ENCODE results near the gene ITGA2B. TPM values are rescaled to one million over a fixed set of nuclear protein-coding genes. Genes with fewer than 3 reads are reported as not detected.

Gene ITGA2B
- total and polyA plus RNA-seq, 2 of the 13 experiments (the other 11 are each of a cell fraction or from before 2014, with no cell fraction given), result 0.38 to 1.1 TPM

DNA sequence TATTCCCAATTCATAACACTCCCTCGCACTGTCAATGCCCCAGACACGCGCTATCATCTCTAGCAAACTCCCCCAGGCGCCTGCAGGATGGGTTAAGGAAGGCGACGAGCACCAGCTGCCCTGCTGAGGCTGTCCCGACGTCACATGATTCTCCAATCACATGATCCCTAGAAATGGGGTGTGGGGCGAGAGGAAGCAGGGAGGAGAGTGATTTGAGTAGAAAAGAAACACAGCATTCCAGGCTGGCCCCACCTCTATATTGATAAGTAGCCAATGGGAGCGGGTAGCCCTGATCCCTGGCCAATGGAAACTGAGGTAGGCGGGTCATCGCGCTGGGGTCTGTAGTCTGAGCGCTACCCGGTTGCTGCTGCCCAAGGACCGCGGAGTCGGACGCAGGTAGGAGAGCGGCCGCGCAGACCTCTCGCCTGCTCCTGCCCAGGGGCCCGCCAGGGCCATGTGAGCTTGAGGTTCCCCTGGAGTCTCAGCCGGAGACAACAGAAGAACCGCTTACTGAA, 44.5 kb downstream of the ITGA2B start, which contains the start of gene GRN (continued):
- TF ChIP-seq, protein P1, sequence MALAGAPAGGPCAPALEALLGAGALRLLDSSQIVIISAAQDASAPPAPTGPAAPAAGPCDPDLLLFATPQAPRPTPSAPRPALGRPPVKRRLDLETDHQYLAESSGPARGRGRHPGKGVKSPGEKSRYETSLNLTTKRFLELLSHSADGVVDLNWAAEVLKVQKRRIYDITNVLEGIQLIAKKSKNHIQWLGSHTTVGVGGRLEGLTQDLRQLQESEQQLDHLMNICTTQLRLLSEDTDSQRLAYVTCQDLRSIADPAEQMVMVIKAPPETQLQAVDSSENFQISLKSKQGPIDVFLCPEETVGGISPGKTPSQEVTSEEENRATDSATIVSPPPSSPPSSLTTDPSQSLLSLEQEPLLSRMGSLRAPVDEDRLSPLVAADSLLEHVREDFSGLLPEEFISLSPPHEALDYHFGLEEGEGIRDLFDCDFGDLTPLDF (CRISPR knock-in tag; IDR thresholded peaks at IDR 0.05), result 0 out of 2 replicates have a peak, but pooled peaks have one; percentile 66
- peak; percentile 78 for TF ChIP-seq ZGPAT (CRISPR knock-in tag; IDR thresholded peaks at IDR 0.05)
- TF ChIP-seq ZNF232 (CRISPR knock-in tag; IDR thresholded peaks at IDR 0.05; ENCODE audit: borderline replicate concordance), result no peak
- TF ChIP-seq ARNTL (CRISPR knock-in tag; IDR thresholded peaks at IDR 0.05), result no peak
- peak; percentile 40; the same call in 1 of the 2 replicates for TF ChIP-seq CEBPG (CRISPR knock-in tag; IDR thresholded peaks at IDR 0.05)
- 0 out of 2 replicates have a peak, but pooled peaks have one; percentile 14 for TF ChIP-seq ZBTB21 (CRISPR knock-in tag; IDR thresholded peaks at IDR 0.05)
- no peak for TF ChIP-seq TEAD2 (CRISPR knock-in tag; IDR thresholded peaks at IDR 0.05)
- TF ChIP-seq KLF16 (CRISPR knock-in tag; IDR thresholded peaks at IDR 0.05), result peak in 1 of 2 experiments; percentile 91; a peak in 2 of 4 replicates
- TF ChIP-seq RARA (CRISPR knock-in tag; IDR thresholded peaks at IDR 0.05), result peak; percentile 37; the same call in 1 of the 2 replicates
- 0 out of 2 replicates have a peak, but pooled peaks have one; percentile 10 for TF ChIP-seq ZNF589 (CRISPR knock-in tag; conservative IDR thresholded peaks at IDR 0.05)
- no peak for TF ChIP-seq ZNF367 (CRISPR knock-in tag; IDR thresholded peaks at IDR 0.05; ENCODE audit: borderline replicate concordance)
- peak; percentile 98 for TF ChIP-seq TFE3 (CRISPR knock-in tag; IDR thresholded peaks at IDR 0.05)
- no peak; the same call in 1 of the 2 replicates for TF ChIP-seq ZZZ3 (CRISPR knock-in tag; IDR thresholded peaks at IDR 0.05; ENCODE audit: borderline replicate concordance)
- TF ChIP-seq TARDBP (CRISPR knock-in tag; IDR thresholded peaks at IDR 0.05), result peak; percentile 63; the same call in 1 of the 2 replicates
- TF ChIP-seq DNMT1 (CRISPR knock-in tag; IDR thresholded peaks at IDR 0.05), result no peak
- TF ChIP-seq ZNF761 (CRISPR knock-in tag; conservative IDR thresholded peaks at IDR 0.05), result no peak
- no peak for TF ChIP-seq DNMT3B (CRISPR knock-in tag; conservative IDR thresholded peaks at IDR 0.05)
- TF ChIP-seq MYPOP (CRISPR knock-in tag; IDR thresholded peaks at IDR 0.05), result peak; percentile 85; the same call in 1 of the 2 replicates
- TF ChIP-seq TCF7L2 (IDR thresholded peaks at IDR 0.05; ENCODE audit: low read depth, low read length), result no peak
- TF ChIP-seq ZNF768 (CRISPR knock-in tag; IDR thresholded peaks at IDR 0.05), result peak; percentile 72
- peak; percentile 98; the same call in 1 of the 2 replicates for TF ChIP-seq FOXK1 (CRISPR knock-in tag; IDR thresholded peaks at IDR 0.05; ENCODE audit: borderline replicate concordance, low read depth)
- TF ChIP-seq, protein P2, sequence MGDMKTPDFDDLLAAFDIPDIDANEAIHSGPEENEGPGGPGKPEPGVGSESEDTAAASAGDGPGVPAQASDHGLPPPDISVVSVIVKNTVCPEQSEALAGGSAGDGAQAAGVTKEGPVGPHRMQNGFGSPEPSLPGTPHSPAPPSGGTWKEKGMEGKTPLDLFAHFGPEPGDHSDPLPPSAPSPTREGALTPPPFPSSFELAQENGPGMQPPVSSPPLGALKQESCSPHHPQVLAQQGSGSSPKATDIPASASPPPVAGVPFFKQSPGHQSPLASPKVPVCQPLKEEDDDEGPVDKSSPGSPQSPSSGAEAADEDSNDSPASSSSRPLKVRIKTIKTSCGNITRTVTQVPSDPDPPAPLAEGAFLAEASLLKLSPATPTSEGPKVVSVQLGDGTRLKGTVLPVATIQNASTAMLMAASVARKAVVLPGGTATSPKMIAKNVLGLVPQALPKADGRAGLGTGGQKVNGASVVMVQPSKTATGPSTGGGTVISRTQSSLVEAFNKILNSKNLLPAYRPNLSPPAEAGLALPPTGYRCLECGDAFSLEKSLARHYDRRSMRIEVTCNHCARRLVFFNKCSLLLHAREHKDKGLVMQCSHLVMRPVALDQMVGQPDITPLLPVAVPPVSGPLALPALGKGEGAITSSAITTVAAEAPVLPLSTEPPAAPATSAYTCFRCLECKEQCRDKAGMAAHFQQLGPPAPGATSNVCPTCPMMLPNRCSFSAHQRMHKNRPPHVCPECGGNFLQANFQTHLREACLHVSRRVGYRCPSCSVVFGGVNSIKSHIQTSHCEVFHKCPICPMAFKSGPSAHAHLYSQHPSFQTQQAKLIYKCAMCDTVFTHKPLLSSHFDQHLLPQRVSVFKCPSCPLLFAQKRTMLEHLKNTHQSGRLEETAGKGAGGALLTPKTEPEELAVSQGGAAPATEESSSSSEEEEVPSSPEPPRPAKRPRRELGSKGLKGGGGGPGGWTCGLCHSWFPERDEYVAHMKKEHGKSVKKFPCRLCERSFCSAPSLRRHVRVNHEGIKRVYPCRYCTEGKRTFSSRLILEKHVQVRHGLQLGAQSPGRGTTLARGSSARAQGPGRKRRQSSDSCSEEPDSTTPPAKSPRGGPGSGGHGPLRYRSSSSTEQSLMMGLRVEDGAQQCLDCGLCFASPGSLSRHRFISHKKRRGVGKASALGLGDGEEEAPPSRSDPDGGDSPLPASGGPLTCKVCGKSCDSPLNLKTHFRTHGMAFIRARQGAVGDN (CRISPR knock-in tag; IDR thresholded peaks at IDR 0.05), result peak; percentile 78
